GM21526 (cell line): Measurements from ENCODE around the gene DLK2.
"Not testable (repeated sequence)": the region's sequence is repeated elsewhere in the genome, so short reads cannot be mapped to it uniquely, and the experiment has no call there.

Source experiments
- ATAC-seq: cut with Tn5 transposase; IDR thresholded peaks from one replicate; pipeline ENCODE4 v1.9.1; 2021; ENCODE audit warnings: moderate library complexity; ENCODE audit not compliant: unreplicated experiment, low FRiP score

The DLK2 gene

GRCh38 chr6:43432009-43432945, 23.1 kb downstream of the DLK2 start:
- no peak for ATAC-seq

GRCh38 chr6:43428874-43429273, 26.5 kb downstream of the DLK2 start:
- ATAC-seq: no peak

DNA sequence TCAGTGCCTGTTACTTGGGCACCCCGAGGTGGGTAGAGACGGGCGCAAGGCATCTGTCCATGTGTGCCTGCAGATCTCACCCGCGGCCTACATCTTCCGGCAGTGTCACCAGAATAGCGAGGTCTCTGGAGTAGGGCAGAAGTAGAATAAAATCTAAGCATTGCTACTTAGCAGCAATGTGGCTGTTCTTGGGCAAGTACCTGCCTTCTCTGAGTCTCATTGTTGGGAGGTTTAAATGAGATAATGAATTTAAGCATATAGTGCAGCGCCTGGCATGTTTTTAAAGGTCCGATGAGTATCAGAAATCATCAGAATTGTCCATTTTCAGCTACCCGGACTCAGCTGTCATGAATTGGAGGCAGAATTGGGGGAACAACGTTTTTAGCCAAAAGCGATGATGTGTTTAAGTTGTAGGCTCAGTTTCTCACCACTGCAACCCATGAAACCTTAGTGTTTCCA, 27.2 kb downstream of the DLK2 start:
- peak; percentile 34 for ATAC-seq

DNA sequence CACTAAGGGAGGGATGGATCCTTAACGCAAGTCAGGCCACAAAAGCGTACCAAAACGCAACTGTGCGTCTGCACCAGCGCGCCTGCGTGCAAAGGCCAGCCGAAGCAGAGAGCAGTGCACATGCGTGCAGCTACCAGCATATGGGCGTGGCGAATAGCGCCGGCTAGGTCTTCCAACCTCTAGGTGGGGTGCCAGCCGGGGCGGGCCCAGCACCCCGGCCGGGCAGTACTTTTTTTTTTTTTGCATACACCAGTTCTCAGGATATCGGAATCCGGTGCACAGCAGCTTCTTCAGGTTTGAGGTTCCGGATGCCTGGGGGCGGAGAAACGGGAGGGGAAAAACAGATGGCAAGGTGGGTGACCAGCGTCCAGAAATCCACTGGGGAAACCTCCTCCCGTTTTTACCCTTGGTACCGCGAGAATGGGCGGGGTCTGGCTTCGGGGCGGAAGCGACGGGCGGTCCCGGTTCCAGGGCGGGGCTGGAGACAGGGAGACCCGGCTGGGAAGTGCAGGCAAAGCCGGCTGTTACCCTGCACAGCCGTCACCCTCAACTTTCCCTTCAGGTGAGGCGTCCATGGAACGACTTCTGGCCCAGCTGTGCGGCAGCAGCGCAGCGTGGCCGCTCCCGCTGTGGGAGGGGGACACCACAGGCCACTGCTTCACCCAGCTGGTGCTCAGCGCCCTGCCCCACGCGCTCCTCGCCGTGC, 27.8 kb downstream of the DLK2 start, which contains the start of gene ABCC10:
TSS of gene ABCC10 (plus strand) at position 136 of the 706 bp plus-strand sequence. CDS start at position 574, 438 bp downstream.
- peak; percentile 90 for ATAC-seq

DNA sequence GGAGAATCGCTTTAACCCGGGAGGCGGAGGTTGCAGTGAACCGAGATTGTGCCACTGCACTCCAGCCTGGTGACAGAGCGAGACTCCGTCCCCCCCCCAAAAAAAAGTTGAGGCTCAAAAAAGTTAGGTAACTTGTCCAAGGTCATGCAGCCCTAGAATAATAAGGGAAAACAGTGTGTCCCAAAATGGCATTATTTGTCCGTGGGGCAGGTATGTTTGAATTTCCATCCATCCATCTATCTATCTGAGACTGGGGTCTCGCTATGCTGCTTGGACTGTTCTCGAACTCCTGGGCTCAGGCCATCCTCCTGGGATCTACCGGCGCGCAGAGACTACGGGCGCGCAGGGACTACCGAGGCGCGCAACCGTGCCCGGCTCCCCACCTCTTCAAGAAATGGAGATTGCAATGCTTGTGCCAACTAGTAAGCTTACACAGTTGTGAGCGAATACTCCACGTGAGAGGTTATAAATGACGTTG, 28.4 kb downstream of the DLK2 start:
- no peak for ATAC-seq

GRCh38 chr6:43425083-43425482, 30.3 kb downstream of the DLK2 start:
- not testable (repeated sequence) for ATAC-seq

DNA sequence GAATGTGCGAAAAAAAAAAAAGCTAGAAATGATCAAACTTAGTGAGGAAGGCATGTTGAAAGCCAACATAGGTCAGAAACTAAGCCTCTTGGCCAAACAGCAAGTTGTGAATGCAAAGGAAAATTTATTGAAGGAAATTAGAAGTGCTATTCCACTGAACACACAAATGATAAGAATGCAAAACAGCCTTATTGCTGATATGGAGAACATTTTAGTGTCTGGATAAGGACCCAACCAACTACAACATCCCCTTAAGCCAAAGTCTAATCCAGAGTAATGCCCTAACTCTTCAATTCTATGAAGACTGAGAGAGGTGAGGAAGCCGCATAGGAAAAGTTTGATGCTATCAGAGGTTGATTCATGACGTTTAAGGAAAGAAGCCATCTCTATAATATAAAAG, 33.5 kb downstream of the DLK2 start:
- ATAC-seq: no peak

GRCh38 chr6:43420012-43420709, 35.2 kb downstream of the DLK2 start:
- no peak for ATAC-seq

GRCh38 chr6:43416935-43417334, 38.4 kb downstream of the DLK2 start:
- ATAC-seq: no peak

DNA sequence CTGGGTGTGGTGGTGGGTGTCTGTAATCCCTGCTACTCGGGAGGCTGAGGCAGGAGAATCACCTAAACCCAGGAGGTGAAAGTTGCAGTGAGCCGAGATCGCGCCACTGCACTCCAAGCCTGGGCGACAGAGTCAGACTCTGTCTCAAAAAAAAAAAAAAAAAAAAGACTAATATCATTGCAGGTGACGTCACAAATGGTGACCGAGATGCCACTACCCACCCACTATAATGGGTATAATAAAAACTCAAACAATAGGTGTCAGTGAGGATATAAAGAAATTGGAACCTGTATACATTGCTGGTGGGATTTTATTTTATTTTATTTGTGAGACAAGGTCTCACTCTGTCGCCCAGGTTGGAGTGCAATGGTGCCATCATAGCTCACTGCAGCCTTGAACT, 40.1 kb downstream of the DLK2 start:
- ATAC-seq: not testable (repeated sequence)

- ATAC-seq: no peak
These were observed 42.3 kb downstream of the DLK2 start for GRCh38 chr6:43413002-43413401.

DNA sequence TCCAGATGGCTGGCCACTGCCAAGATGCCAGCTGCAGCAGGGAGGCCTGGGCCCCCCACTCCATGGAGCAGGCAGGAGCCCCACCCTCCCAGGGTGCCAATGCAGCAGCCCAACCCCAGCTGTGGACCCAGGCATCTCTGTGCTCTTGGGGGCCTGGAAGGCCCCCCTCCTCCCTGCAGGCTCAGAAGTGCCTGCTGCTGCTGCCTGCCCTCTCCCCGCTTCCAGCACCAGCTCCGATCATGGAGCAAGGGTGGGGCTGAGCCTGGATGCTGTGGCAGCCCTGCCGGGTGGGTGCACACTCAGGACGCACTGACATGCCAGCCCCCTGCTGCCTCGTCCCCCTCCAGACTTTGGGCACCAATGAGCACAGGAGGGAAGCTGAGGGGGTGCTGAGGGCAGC, 42.8 kb downstream of the DLK2 start:
- ATAC-seq: no peak

DNA sequence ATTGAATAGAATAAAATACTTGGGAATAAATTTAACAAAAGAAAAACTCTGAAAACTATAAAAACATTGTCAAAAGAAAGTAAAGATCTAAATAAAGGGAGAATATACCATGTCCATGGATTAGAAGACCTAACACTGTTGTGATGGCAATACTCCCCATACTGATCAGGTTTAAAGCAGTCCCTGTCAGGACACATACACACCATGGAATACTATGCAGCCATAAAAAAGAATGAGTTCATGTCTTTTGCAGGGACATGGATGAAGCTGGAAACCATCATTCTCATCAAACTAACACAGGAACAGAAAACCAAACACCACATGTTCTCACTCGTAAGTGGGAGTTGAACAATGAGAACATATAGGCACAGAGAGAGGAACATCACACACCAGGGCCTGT, 44.6 kb downstream of the DLK2 start:
- ATAC-seq: not testable (repeated sequence)

- no peak for ATAC-seq
These were observed 47.1 kb downstream of the DLK2 start for GRCh38 chr6:43408259-43408658.

DNA sequence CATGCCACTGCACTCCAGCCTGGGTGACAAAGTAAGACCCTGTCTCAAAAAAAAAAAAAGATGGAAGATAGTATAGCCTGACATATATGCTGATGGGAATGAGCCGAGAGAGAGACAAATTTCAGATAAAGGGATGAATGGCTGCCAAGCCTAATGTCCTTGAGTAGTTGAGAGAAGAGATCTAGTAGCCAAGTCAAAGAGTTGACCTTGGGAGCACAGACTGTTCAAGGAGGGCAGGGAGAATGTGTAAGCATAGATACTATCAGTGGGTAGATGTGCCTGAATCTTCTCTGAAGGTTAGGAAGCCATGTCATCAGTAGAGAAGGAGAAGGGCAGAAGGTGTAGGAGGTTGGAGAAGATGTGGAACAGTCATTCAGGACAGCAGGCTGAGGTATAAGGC, 48.1 kb downstream of the DLK2 start:
- ATAC-seq: no peak

DNA sequence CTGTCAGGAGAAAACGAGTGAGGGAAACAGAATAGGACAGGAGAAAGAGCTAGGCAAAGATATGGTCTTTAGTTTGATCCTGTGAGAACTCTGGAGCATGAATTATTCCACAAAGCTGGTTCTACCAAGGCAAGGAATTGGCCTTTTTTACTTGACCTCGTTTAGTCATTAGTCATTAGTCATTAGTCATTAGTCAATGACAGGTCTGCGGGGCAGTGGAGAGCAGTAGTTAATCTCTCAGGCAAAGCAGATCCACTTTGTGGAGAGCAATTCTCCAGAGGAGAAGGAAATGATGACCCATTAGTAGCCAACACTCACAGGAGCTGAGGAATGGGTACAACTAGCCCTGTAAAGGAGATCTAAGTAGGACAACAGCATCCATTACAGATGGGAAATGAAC, 50.0 kb downstream of the DLK2 start:
- ATAC-seq: no peak

- no peak for ATAC-seq
These were observed 52.5 kb downstream of the DLK2 start for GRCh38 chr6:43402820-43403219.

DNA sequence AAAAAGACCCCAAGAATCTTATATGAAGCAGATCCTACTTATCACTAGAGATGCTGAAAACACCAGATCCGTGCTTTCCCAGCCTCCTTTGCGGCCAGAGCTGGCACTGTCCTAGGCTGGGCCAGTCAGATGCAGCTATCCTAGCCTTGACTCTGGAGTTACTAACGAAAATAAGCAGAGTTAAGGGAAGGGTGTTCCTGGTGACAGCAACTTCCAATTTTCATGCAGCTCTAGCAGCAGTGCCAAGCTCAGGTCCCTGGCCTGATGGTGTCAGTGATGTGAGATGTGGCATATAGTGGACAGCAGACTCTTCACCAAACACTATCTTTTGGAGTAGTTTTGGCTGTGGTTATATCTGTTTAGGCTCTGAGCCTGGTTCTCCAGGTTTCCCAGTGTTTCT, 53.6 kb downstream of the DLK2 start:
- no peak for ATAC-seq
